ENCODE measurements around the gene TINCR.
"Not testable (repeated sequence)": the region's sequence is repeated elsewhere in the genome, so short reads cannot be mapped to it uniquely, and the experiment has no call there.

Gene TINCR

DNA sequence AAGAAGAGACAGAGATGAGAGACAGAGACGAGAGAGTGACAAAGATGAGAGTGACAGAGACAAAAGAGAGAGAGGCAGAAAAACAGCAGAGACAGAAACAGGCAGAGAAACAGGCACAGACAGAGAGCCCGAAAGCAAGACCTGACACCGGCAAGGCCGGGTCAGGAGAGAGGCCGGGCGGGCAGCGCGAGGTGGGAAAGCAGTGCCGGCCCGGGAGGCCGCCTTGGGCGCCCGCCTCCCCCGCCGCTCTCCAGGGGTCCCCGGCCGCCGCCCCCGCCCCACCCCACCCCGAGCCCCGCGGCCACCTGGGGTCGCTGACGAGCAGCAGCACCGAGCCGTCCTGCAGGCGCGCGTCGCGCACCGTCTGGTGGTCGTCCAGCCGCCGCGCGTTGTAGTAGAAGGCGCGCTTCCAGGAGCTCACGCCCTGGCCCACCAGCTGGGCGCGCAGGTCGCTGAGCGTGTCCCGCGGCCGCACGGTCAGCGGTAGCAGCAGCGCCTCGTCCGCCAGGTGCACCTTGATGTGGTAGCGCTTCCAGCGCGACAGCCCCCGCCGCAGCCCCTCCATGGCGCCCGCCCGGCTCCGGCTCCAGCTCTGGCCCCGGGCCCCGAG, at the start of gene TINCR:
TINCR (minus strand) TSS at position 594 of the 610 bp plus-strand sequence.
- no peaks in the 10 kb centered on the region for H3K9me3 Mint-ChIP-seq
- H3K4me1 Mint-ChIP-seq (ENCODE audit: low read depth), result no peaks in the 10 kb centered on the region
- no peak within 1 kb of the TSS for H3K27ac Mint-ChIP-seq
- no peaks in the 10 kb centered on the region for H3K36me3 Mint-ChIP-seq (ENCODE audit: low read depth)
- peaks cover 20% of the 10 kb centered on the region for H3K27me3 Mint-ChIP-seq
- H3K4me3 Mint-ChIP-seq, result no peak within 1 kb of the TSS
- DNase-seq, result no peak

GRCh38 chr19:5617080-5617479, 49.3 kb upstream of the TINCR start:
- peaks cover 99% of the 10 kb centered on the region for H3K36me3 Mint-ChIP-seq (ENCODE audit: low read depth)
- H3K4me1 Mint-ChIP-seq (ENCODE audit: low read depth), result peaks cover 43% of the 10 kb centered on the region
- no peaks in the 10 kb centered on the region for H3K9me3 Mint-ChIP-seq
- DNase-seq, result no peak
- H3K27me3 Mint-ChIP-seq, result no peaks in the 10 kb centered on the region
- H3K27ac Mint-ChIP-seq, result peak overlapping the region; percentile 47
- no peak overlapping the region for H3K4me3 Mint-ChIP-seq

- H3K4me3 Mint-ChIP-seq, result no peak overlapping the region
- peaks cover 93% of the 10 kb centered on the region for H3K36me3 Mint-ChIP-seq (ENCODE audit: low read depth)
- H3K27me3 Mint-ChIP-seq, result no peaks in the 10 kb centered on the region
- peak overlapping the region; percentile 13 for H3K27ac Mint-ChIP-seq
- peaks cover 36% of the 10 kb centered on the region for H3K4me1 Mint-ChIP-seq (ENCODE audit: low read depth)
- no peak for DNase-seq
- no peaks in the 10 kb centered on the region for H3K9me3 Mint-ChIP-seq
These were observed 48.1 kb upstream of the TINCR start for GRCh38 chr19:5615756-5616327.

DNA sequence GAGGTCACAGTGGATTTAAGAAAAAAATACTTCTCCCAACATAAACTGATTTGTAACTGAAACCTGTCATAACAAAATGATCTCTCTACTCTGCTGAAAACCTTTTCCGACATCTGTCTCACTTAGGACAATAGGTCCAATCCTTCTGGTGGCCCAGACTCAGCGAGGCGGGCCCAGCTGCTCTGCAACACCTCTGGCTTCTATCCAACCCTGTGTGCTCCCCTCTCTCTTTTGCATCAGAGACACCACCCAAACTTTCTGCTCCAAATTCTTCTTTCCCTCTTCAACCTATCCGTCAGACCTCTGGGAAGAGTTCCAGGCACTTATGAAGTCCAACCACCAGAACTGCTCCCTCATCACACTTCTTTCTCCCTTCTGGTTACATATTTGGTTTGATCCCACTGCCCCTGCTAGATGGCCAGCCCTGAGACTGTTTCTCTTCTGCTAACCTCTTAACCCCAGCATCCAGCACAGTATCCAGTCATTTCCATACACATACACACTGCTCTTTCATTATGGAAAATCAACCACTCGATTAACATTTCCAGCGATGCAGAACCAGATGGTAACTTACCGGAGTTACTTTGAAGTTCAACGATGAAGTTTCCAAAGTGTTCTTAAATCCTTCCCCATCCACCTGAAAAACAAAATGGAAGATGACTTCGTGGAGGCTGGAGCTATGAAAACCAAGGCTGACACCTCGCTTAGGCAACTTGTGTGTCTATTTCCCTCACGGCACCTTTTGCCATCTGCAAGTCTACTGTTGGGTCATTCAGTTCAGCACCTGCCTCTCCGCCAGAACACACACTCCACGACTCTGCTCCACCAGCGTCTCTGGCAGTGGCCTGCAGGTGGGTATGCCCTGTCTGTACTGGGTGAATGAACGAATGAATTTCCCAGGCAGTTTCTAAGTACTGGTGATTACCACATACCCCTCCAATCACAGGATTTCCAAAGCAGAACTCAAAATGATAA, 45.4 kb upstream of the TINCR start:
- Mint-ChIP-seq H3K4me3 (no peak overlapping the region), H3K27me3 (no peaks in the 10 kb centered on the region), H3K9me3 (no peaks in the 10 kb centered on the region), H3K27ac (peak overlapping the region; percentile 12), H3K4me1 (ENCODE audit: low read depth) (peaks cover 15% of the 10 kb centered on the region), H3K36me3 (ENCODE audit: low read depth) (peaks cover 93% of the 10 kb centered on the region)
- DNase-seq, result no peak

GRCh38 chr19:5609881-5610448, 42.2 kb upstream of the TINCR start:
- Mint-ChIP-seq H3K27ac (peak overlapping the region; percentile 57), H3K9me3 (no peaks in the 10 kb centered on the region), H3K4me1 (ENCODE audit: low read depth) (peaks cover 16% of the 10 kb centered on the region), H3K36me3 (ENCODE audit: low read depth) (peaks cover 94% of the 10 kb centered on the region), H3K27me3 (no peaks in the 10 kb centered on the region), H3K4me3 (no peak overlapping the region)
- DNase-seq, result no peak

DNA sequence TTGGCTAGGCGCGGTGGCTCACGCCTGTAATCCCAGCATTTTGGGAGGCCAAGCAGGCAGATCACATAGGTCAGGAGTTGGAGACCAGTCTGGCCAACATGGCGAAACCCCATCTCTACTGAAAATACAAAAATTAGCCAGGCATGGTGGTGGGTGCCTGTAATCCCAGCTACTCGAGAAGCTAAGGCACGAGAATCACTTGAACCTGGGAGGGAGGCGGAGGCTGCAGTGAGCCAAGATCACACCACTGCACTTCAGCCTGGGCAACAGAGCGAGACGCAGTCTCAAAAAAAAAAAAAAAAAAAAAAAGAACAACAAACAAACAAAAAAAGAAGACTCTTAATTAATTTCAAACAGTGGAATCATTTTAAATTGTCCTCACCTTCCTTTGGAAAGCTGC, 41.0 kb upstream of the TINCR start:
- not testable (repeated sequence) for DNase-seq, H3K27ac Mint-ChIP-seq, H3K9me3 Mint-ChIP-seq, H3K4me3 Mint-ChIP-seq, H3K27me3 Mint-ChIP-seq
- H3K36me3 Mint-ChIP-seq (ENCODE audit: low read depth), result peaks cover 94% of the 10 kb centered on the region
- H3K4me1 Mint-ChIP-seq (ENCODE audit: low read depth), result peaks cover 16% of the 10 kb centered on the region

GRCh38 chr19:5608291-5608690, 40.5 kb upstream of the TINCR start:
- Mint-ChIP-seq H3K36me3 (ENCODE audit: low read depth) (peaks cover 94% of the 10 kb centered on the region), H3K4me3 (no peak overlapping the region), H3K27ac (peak overlapping the region; percentile 53), H3K27me3 (no peaks in the 10 kb centered on the region), H3K9me3 (no peaks in the 10 kb centered on the region), H3K4me1 (ENCODE audit: low read depth) (peaks cover 16% of the 10 kb centered on the region)
- no peak for DNase-seq

GRCh38 chr19:5607318-5608275, 39.8 kb upstream of the TINCR start:
- H3K27ac Mint-ChIP-seq, result peak overlapping the region; percentile 53
- H3K9me3 Mint-ChIP-seq, result no peaks in the 10 kb centered on the region
- H3K4me1 Mint-ChIP-seq (ENCODE audit: low read depth), result peaks cover 16% of the 10 kb centered on the region
- H3K4me3 Mint-ChIP-seq, result no peak overlapping the region
- no peak for DNase-seq
- H3K27me3 Mint-ChIP-seq, result no peaks in the 10 kb centered on the region
- peaks cover 93% of the 10 kb centered on the region for H3K36me3 Mint-ChIP-seq (ENCODE audit: low read depth)

GRCh38 chr19:5605362-5605761, 37.6 kb upstream of the TINCR start:
- peak overlapping the region; percentile 8 for H3K27ac Mint-ChIP-seq
- H3K4me1 Mint-ChIP-seq (ENCODE audit: low read depth), result peaks cover 16% of the 10 kb centered on the region

GRCh38 chr19:5603626-5604025, 35.9 kb upstream of the TINCR start:
- peaks cover 95% of the 10 kb centered on the region for H3K36me3 Mint-ChIP-seq (ENCODE audit: low read depth)
- H3K4me1 Mint-ChIP-seq (ENCODE audit: low read depth), result peaks cover 16% of the 10 kb centered on the region
- H3K27ac Mint-ChIP-seq, result no peak overlapping the region
- no peak overlapping the region for H3K4me3 Mint-ChIP-seq
- no peaks in the 10 kb centered on the region for H3K27me3 Mint-ChIP-seq
- no peak for DNase-seq
- H3K9me3 Mint-ChIP-seq, result no peaks in the 10 kb centered on the region

More at GRCh38 chr19:5605362-5605761, 37.6 kb upstream of the TINCR start:
- H3K27me3 Mint-ChIP-seq, result no peaks in the 10 kb centered on the region
- no peak overlapping the region for H3K4me3 Mint-ChIP-seq
- peaks cover 95% of the 10 kb centered on the region for H3K36me3 Mint-ChIP-seq (ENCODE audit: low read depth)
- DNase-seq, result no peak
- H3K9me3 Mint-ChIP-seq, result no peaks in the 10 kb centered on the region

DNA sequence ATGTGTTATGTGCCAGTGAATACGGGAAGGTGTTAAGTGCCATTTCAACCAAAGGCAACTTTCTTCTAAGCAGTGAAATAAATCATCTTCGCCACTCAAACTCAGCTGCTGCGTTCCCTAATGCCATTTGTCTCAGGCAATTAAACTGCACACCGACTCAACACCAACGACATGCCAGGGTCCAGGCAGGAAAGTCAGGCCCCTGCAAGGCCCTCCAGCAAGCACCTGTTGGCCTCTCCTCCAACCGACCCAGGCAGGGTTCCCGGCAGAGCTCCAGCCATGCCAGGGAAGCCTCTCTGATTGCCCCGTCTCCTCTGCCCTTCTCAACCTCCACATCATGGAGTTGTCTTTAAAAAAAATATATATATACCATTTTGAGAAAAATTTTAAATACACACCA, 33.0 kb upstream of the TINCR start:
- H3K4me3 Mint-ChIP-seq, result no peak overlapping the region
- H3K4me1 Mint-ChIP-seq (ENCODE audit: low read depth), result peaks cover 3% of the 10 kb centered on the region
- H3K27ac Mint-ChIP-seq, result no peak overlapping the region
- no peak for DNase-seq
- peaks cover 94% of the 10 kb centered on the region for H3K36me3 Mint-ChIP-seq (ENCODE audit: low read depth)
- H3K9me3 Mint-ChIP-seq, result no peaks in the 10 kb centered on the region
- H3K27me3 Mint-ChIP-seq, result no peaks in the 10 kb centered on the region

- peaks cover 98% of the 10 kb centered on the region for H3K36me3 Mint-ChIP-seq (ENCODE audit: low read depth)
These were observed 28.0 kb upstream of the TINCR start for GRCh38 chr19:5595745-5596144.

GRCh38 chr19:5595129-5595528, 27.4 kb upstream of the TINCR start:
- peaks cover 3% of the 10 kb centered on the region for H3K4me1 Mint-ChIP-seq (ENCODE audit: low read depth)
- DNase-seq, result no peak
- no peaks in the 10 kb centered on the region for H3K27me3 Mint-ChIP-seq
- peak overlapping the region; percentile 34 for H3K27ac Mint-ChIP-seq
- H3K9me3 Mint-ChIP-seq, result no peaks in the 10 kb centered on the region
- no peak overlapping the region for H3K4me3 Mint-ChIP-seq
- H3K36me3 Mint-ChIP-seq (ENCODE audit: low read depth), result peaks cover 97% of the 10 kb centered on the region

More at GRCh38 chr19:5595745-5596144, 28.0 kb upstream of the TINCR start:
- Mint-ChIP-seq H3K4me1 (ENCODE audit: low read depth) (peaks cover 3% of the 10 kb centered on the region), H3K27me3 (no peaks in the 10 kb centered on the region), H3K27ac (peak overlapping the region; percentile 34), H3K9me3 (no peaks in the 10 kb centered on the region), H3K4me3 (no peak overlapping the region)
- no peak for DNase-seq

All from activated T-cell treated with anti-CD3 and anti-CD28 coated beads, Interleukin-2, amount 50 U/mL, for 24 hours (primary cell).